Measurements from ENCODE around the gene SS18L1.

SS18L1 gene

GRCh38 chr20:62120365-62120762 is 23.2 kb upstream of the SS18L1 start:
- no peak for DNase-seq

GRCh38 chr20:62120990-62121775 is 22.4 kb upstream of the SS18L1 start:
- peak in 2 of 6 experiments; percentile 41 to 50 for DNase-seq

GRCh38 chr20:62121776-62122653 is 21.6 kb upstream of the SS18L1 start, which contains the start of gene LSM14B:
Gene LSM14B, plus strand, starts transcription at chr20:62122475. Its CDS starts 192 bp downstream, at chr20:62122667.
- DNase-seq: peak; percentile 92 to 99 (median 96)

DNA sequence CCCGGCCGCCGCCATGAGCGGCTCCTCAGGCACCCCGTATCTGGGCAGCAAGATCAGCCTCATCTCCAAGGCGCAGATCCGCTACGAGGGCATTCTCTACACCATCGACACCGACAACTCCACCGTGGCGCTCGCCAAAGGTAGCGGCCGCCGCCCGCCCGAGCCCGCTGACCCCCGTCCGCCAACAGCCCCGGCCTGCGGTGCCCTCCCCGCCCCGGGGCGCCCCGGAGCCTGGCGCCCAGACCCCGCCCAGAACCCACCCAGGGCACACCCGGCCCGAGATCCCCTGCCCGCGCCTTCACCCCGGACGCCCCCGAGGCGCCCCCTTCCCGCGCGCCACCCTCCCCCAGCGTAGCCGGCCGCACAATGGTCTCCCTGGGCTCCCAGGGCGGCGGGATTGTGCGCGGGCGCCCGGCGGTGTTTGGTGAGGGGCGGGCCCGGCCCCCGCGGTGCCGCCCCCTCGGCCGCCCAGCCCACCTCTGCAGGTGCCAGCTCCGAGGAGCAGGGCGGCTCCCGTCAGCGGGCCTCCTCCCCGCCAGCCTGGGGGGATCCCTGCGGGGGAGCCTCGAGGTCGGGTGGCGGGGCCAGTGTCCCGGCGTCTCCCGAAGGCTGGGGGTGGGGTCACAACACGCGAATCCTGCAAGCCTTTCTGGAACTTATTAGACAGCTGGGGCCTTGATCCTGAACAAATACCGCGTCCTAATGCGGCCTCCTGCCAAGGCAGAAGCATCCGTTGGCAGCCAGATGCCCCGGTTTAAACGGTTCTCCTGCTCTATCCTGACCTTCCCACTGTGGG is 20.7 kb upstream of the SS18L1 start:
- DNase-seq: peak in 5 of 6 experiments; percentile 23 to 58 (median 42)

DNA sequence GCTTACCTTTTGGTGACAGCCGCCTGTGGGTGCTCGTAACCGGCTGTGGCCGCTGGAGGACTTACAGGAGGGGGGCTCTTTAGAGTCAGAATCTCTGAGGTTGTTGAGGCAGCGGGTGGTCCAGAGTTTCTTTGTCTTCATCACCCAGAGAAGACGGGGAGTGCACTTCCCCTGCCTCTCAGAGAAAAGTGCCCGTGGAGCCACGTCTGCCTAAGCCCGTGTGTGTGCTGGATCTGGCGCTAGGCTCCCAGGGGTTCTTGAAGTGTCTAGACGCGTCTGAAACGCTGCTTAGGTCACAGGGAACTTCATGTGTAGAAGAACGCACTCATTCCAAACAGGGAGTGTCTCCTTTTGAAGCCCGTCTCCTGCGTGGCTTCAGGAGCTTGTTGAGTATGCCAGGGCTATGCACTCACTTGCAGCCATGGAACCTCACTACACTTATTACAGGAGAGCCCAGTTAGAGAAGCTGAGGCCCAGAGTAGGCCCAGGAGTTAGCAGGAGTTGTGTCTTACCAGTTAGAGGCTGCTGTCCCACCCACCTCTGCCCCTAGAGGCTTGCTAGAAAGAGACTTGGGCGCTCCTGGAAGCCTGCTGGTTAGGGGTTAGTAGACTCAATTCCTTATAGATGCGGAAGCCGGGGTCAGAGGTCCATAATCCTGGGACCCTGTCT is 20.0 kb upstream of the SS18L1 start:
- DNase-seq: peak in 1 of 6 experiments; percentile 25

- DNase-seq: no peak
Observed at GRCh38 chr20:62126141-62126540, 17.4 kb upstream of the SS18L1 start.

DNA sequence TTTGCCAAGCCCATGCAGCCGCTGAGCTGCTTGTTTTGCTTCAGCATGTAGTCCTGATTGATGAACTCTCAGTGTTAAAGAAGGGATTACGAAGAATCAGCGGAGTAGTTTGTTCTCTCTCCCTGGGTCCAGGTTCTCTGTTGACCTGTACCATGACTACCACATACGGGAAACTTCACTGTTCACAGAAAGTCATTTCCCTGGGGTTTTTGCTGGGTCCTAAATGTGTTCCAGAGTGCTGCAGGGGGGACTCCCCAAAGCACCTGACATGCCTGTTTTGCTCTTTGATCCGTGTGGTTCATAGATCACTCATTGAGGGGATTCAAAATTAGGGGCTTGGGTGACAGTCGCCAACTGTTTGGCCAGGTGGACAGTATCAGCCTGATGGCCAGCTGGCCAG is 15.8 kb upstream of the SS18L1 start:
- DNase-seq: no peak

DNA sequence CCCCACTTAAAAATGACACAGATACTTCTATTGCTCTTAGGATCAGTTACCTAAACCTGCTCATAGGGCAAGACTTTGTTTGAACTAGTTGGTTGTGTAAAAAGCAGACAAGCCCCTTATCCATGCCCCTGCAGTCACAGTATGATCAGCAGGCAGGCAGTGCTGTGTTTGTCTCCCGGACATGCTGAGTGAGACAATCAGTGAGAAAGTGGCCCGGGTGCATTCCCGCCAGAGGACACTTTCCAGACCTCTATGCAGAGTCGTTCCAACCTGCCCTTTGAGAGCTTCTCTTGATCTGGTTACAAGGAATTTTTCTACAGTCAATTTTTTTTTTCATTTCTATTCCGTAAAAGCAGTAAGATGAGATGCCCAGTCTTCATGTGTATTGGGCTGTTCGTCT is 15.1 kb upstream of the SS18L1 start:
- DNase-seq: no peak

GRCh38 chr20:62129731-62130531 is 13.6 kb upstream of the SS18L1 start:
- DNase-seq: no peak

DNA sequence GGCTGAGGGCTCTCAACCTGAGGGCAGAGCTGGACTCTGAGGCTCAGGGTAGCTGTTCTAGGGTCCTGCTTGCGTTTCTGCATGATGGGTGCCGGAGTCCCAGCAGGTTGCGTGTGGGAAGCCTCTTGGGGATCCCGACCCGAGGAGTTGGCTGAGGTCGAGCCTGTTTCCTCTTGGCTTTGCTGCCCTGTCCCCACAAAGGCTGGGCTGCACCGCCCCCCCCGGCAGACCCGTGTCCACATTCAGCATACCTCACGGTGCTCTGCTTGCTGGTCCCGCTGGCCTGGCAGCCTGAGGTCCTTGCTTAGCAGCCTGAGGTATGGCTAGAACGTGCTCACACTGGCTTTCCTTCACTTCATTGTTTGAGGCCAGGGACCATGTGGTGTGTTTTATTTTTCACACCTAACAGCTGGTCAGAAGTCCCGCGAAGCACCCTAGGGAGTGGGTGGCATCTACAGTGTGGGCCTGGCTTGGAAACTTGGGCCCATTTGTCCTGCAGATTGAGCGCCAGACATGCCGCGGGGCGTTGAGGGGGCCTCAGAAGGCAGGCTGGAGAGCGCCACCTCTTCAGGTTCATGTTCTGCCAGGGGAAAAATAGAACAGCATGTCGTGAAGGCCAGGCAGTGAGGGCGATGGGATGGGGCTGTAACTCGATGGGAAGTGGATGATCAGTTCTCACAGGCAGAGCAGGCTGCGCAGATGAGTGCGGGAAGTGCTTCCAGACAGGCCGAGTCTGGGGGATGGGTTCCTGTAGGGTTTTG is 11.8 kb upstream of the SS18L1 start:
- no peak for DNase-seq

DNA sequence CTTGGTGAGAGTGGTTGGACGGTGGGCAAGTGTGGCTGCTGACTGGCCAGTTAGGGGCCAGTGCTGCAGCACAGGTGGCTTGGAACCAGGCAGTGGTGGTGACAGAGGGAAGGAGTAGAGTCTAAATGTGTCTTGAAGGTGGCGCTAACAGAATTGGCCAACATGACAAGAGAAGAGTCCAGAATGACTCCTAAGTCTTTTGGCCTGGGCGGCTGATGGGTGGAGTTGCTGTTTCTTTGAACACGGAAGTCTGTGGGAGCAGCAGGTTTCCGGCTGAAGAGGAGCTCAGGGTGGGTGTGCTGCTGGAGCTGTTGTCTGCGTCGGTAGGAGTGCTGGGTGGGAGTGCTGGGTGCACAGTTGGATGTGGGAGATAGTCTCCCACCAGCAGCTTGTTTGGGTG is 11.1 kb upstream of the SS18L1 start:
- DNase-seq: no peak

- no peak for DNase-seq
Observed at GRCh38 chr20:62133051-62133845, 10.3 kb upstream of the SS18L1 start.

- DNase-seq: no peak
Observed at GRCh38 chr20:62133864-62134263, 9.7 kb upstream of the SS18L1 start.

DNA sequence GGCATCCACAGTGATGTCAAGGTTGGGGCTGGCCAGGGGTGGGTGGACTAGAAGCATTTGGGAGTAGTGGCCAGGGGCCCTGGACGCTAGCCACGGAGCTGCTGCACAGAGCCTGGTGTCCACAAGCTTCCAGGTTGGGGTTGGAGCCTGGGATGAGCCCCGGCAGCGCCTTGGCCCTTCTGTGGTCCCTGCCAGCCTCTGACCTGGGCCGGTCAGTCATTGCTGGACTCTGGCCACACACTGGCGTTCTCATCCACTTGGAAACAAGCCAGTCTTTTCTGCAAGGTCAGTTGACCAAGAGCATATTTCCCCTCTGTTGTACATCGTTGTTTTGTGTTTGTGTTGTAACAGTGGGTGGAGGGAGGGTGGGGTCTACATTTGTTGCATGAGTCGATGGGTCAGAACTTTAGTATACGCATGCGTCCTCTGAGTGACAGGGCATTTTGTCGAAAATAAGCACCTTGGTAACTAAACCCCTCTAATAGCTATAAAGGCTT is 8.8 kb upstream of the SS18L1 start:
- no peak for DNase-seq

- DNase-seq: no peak
Observed at GRCh38 chr20:62135573-62136266, 7.8 kb upstream of the SS18L1 start.

GRCh38 chr20:62136283-62137091 is 7.1 kb upstream of the SS18L1 start:
- DNase-seq: peak; percentile 53 to 76 (median 64)

DNA sequence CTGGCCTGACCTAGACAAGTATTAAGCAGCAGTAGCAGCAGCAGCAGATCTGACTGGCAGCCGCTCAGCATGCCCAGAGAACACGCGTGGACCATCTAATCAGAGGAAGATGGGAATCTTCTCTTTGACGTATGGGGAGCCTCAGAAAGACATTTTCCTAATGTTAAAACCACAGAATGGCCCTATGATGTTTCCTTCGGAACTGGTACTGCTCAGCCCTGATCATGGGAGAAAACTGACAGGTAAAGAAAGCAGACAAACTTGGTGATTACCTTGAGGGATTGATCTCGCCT is 6.5 kb upstream of the SS18L1 start:
- no peak for DNase-seq

DNA sequence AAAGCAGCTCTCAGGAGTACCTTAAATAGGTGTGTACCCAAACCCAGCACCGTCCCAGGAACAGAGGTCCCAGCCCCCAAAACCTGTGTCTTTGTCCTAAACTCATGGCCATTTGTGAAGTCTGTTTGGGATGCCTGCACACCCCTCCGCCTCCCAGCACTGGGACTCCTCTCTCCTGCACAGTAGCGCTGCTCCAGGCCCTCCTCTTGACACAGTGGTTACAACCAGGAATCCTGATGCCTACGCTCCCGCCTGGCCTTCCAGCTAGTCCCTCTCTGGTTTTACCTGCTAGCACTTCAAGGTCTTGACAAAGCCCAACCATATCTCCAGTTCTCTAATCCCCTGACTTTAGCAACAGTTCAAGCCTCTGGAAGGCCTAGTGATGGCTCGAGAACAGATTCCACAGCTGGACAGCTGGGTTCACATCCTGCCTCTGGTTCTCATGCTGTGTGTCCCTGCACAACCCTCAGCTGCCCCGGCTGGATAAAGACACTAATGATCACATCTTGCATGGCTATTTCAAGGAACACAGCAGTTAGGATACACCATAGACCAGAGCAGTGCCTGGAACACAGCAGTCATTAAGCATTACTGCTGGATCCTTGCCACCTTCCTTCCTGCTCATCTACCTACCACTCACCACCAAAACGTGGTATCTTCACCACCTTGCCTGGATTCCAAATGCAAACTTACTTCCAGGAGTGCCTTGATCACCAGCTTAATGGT is 5.9 kb upstream of the SS18L1 start:
- peak in 1 of 6 experiments; percentile 23 for DNase-seq

Measured in stimulated activated naive CD4-positive, alpha-beta T cell (primary cell).